ENCODE results near the gene THOC2.

GRCh38 chrX:123753656-123754350, 21.0 kb upstream of the THOC2 start:
- TF ChIP-seq, protein P1, sequence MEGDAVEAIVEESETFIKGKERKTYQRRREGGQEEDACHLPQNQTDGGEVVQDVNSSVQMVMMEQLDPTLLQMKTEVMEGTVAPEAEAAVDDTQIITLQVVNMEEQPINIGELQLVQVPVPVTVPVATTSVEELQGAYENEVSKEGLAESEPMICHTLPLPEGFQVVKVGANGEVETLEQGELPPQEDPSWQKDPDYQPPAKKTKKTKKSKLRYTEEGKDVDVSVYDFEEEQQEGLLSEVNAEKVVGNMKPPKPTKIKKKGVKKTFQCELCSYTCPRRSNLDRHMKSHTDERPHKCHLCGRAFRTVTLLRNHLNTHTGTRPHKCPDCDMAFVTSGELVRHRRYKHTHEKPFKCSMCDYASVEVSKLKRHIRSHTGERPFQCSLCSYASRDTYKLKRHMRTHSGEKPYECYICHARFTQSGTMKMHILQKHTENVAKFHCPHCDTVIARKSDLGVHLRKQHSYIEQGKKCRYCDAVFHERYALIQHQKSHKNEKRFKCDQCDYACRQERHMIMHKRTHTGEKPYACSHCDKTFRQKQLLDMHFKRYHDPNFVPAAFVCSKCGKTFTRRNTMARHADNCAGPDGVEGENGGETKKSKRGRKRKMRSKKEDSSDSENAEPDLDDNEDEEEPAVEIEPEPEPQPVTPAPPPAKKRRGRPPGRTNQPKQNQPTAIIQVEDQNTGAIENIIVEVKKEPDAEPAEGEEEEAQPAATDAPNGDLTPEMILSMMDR (IDR thresholded peaks at IDR 0.05), result no peak
- no peak for TF ChIP-seq POLR2A (IDR thresholded peaks at IDR 0.05)

Data from heart left ventricle (tissue), 13 donors.